ENCODE data around the gene LINGO3. TPM values are rescaled to one million over a fixed set of nuclear protein-coding genes. Genes with fewer than 3 reads are reported as not detected.
A peak's percentile ranks its signal among the peaks of the same experiment; 100 is the strongest.

Gene LINGO3
- total and polyA plus RNA-seq, 7 experiments from 2014 or later: 0.27 to 12.9 (median 1.3) TPM

DNA sequence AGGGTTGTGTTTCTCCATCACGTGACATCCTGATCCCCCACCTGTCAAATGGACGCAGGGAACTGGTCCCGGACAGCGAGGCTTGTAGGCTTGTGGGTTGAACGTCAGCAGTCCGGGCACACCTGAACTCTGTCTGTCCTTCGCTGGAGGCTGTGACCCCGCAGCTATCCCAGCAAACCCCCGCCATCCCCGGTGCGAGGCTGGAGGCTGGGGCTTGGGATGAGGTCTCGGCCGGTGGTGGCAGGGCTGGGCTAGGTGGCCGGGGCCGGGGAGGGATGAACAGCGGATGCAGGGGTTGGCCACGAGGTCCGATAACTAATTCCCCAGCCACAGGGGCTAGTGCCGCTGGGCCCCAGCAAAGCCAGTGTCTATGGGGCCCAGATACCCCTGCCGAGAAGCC lies 11.6 kb upstream of the LINGO3 start:
- no peaks in the 10 kb centered on the region for H3K4me1 ChIP-seq (ENCODE audit: control insufficient read depth in 2 of 2, insufficient read depth in 2 of 2, low read length in 2 of 2)
- H3K27ac ChIP-seq (ENCODE audit: low read depth, low read length): no peak overlapping the region
- no peak for DNase-seq
- peaks cover 0 to 36% (median 0%) of the 10 kb centered on the region in 3 experiments for H3K36me3 ChIP-seq (ENCODE audit: control insufficient read depth in 2 of 3, insufficient read depth in 3 of 3, low read length in 3 of 3)
- no peaks in the 10 kb centered on the region for H3K27me3 ChIP-seq (ENCODE audit: control insufficient read depth in 2 of 2, insufficient read depth in 2 of 2, low read length in 2 of 2)
- CTCF ChIA-PET: no interaction called here
- no peak overlapping the region for H3K4me3 ChIP-seq (ENCODE audit: low read length)
- H3K27ac Mint-ChIP-seq: no peak overlapping the region
- H3K36me3 Mint-ChIP-seq: peaks cover 4 to 10% (median 10%) of the 10 kb centered on the region in 5 donors
- ATAC-seq: no peak
- peaks cover 0 to 6% (median 2%) of the 10 kb centered on the region in 7 donors for H3K4me1 Mint-ChIP-seq
- peaks cover 6 to 16% (median 8%) of the 10 kb centered on the region in 11 donors for H3K9me3 Mint-ChIP-seq
- POLR2A ChIA-PET: interaction anchor here (0.5 to 1.5 kb wide), 3 partner anchors 32 to 423 kb away, joined by 3 to 5 read pairs (median 4); no protein-coding TSS in a partner anchor
- intact Hi-C loops (cut with micrococcal nuclease): loop anchor here in 1 of 2 donors (5.0 kb wide), 1 partner anchor 162 kb away; no protein-coding TSS in a partner anchor
- H3K4me3 Mint-ChIP-seq: no peak overlapping the region
- H3K27me3 Mint-ChIP-seq: peaks cover 5 to 10% (median 7%) of the 10 kb centered on the region in 5 donors
- H3K9me3 ChIP-seq (ENCODE audit: control insufficient read depth in 2 of 3, low read length in 3 of 3): peaks cover 0 to 12% (median 5%) of the 10 kb centered on the region in 3 experiments

DNA sequence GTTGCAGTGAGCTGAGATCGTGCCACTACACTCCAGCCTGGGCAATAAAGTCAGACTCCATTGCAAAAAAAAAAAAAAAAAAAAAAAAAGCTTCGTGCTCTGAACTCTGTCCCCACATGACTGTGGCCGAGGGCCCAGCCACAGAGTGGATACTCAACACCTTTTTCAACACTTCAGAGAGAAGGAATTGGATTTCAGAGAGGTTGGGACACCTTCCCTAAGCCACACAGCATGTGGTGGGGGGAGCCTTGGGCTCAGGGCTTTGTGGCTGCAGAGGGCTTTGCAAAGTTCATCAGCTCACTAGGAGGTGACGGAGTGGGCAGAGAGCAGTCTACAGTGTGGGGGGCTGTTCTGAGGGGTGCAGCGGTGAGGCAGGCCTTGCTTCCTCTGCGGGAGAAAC lies 11.0 kb upstream of the LINGO3 start:
- H3K36me3 ChIP-seq (ENCODE audit: control insufficient read depth in 2 of 3, insufficient read depth in 3 of 3, low read length in 3 of 3): peaks cover 0 to 29% (median 0%) of the 10 kb centered on the region in 3 experiments
- DNase-seq: no peak
- H3K27me3 Mint-ChIP-seq: peaks cover 7 to 14% (median 9%) of the 10 kb centered on the region in 5 donors
- ChIA-PET CTCF (interaction anchor here (0.6 kb wide), 1 partner anchor 201 kb away, joined by 3 read pairs; no protein-coding TSS in a partner anchor), POLR2A (interaction anchor here (1.5 kb wide), 1 partner anchor 31 kb away, joined by 3 read pairs; no protein-coding TSS in a partner anchor)
- H3K4me1 Mint-ChIP-seq: peaks cover 0 to 6% (median 0%) of the 10 kb centered on the region in 7 donors
- peaks cover 6 to 21% (median 9%) of the 10 kb centered on the region in 11 donors for H3K9me3 Mint-ChIP-seq
- peak overlapping the region in 1 of 9 donors; percentile 43 for H3K27ac Mint-ChIP-seq
- H3K4me1 ChIP-seq (ENCODE audit: control insufficient read depth in 2 of 2, insufficient read depth in 2 of 2, low read length in 2 of 2): no peaks in the 10 kb centered on the region
- H3K4me3 Mint-ChIP-seq: no peak overlapping the region
- no peak overlapping the region for H3K27ac ChIP-seq (ENCODE audit: low read depth, low read length)
- no peaks in the 10 kb centered on the region for H3K27me3 ChIP-seq (ENCODE audit: control insufficient read depth in 2 of 2, insufficient read depth in 2 of 2, low read length in 2 of 2)
- ATAC-seq: no peak
- peaks cover 0 to 13% (median 5%) of the 10 kb centered on the region in 3 experiments for H3K9me3 ChIP-seq (ENCODE audit: control insufficient read depth in 2 of 3, low read length in 3 of 3)
- intact Hi-C loops (cut with micrococcal nuclease): loop anchor here in 1 of 2 donors (5.0 kb wide), 1 partner anchor 162 kb away; no protein-coding TSS in a partner anchor
- H3K36me3 Mint-ChIP-seq: peaks cover 4 to 12% (median 10%) of the 10 kb centered on the region in 5 donors
- no peak overlapping the region for H3K4me3 ChIP-seq (ENCODE audit: low read length)

DNA sequence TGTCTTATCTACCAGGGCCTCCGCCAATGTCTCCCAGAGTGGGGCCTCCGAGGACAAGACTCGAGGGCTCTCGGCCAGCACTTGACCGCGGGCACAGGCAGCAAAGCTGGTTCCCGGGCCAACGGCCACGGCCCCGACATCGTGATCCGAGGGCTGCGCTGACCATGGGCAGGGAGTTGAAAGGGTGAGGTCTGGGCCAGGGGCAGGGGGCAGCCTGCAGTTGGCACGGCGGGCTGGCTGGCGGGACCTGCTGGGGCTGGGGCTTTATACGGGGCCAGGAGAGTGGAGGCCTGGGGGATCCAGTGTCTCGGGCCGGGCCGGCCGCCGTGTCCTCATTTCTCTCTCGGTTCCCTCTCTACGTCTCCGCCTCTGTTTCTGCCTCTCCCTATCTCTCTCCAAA lies 9.8 kb upstream of the LINGO3 start:
- H3K4me1 Mint-ChIP-seq: peaks cover 0 to 6% (median 0%) of the 10 kb centered on the region in 7 donors
- no peak for ATAC-seq
- H3K27ac Mint-ChIP-seq: no peak overlapping the region
- Histone ChIP-seq H3K9me3 (ENCODE audit: control insufficient read depth in 2 of 3, low read length in 3 of 3) (peaks cover 0 to 13% (median 5%) of the 10 kb centered on the region in 3 experiments), H3K27me3 (ENCODE audit: control insufficient read depth in 2 of 2, insufficient read depth in 2 of 2, low read length in 2 of 2) (peaks cover 0 to 5% of the 10 kb centered on the region in 2 donors), H3K4me1 (ENCODE audit: control insufficient read depth in 2 of 2, insufficient read depth in 2 of 2, low read length in 2 of 2) (no peaks in the 10 kb centered on the region), H3K4me3 (ENCODE audit: low read length) (no peak overlapping the region), H3K27ac (ENCODE audit: low read depth, low read length) (no peak overlapping the region), H3K36me3 (ENCODE audit: control insufficient read depth in 2 of 3, insufficient read depth in 3 of 3, low read length in 3 of 3) (peaks cover 0 to 19% (median 0%) of the 10 kb centered on the region in 3 experiments)
- peaks cover 4 to 12% (median 10%) of the 10 kb centered on the region in 5 donors for H3K36me3 Mint-ChIP-seq
- intact Hi-C loops (cut with micrococcal nuclease): loop anchor here in 1 of 2 donors (5.0 kb wide), 1 partner anchor 160 kb away; no protein-coding TSS in a partner anchor
- no peak for DNase-seq
- H3K27me3 Mint-ChIP-seq: peaks cover 17 to 25% (median 18%) of the 10 kb centered on the region in 5 donors
- H3K4me3 Mint-ChIP-seq: no peak overlapping the region
- POLR2A ChIA-PET: interaction anchor here (1.5 kb wide), 1 partner anchor 30 kb away, joined by 3 read pairs; no protein-coding TSS in a partner anchor
- peaks cover 6 to 25% (median 9%) of the 10 kb centered on the region in 11 donors for H3K9me3 Mint-ChIP-seq
- CTCF ChIA-PET: no interaction called here

DNA sequence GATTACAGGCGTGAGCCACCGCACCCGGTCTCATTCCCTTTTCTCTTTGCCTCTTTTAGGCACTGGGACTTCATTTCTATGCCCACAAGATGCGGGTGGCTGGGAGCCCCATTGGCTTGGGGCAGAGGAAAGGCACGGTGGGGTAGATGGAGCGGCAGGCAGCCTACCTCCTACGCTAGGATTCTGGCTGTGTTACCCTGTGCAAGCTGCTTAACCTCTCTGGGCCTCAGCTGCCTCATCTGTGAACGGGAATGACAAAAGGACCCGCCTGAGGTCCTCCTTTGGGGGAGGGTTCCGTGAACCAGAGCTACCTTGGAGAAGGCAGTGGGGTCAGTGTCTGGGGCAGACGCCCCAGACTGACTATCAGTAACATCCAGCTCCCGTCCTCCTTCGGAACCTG lies 9.3 kb upstream of the LINGO3 start:
- ATAC-seq (no peak), DNase-seq (no peak)
- Mint-ChIP-seq H3K36me3 (peaks cover 4 to 12% (median 10%) of the 10 kb centered on the region in 5 donors), H3K4me1 (peaks cover 0 to 6% (median 0%) of the 10 kb centered on the region in 7 donors), H3K27ac (no peak overlapping the region), H3K4me3 (no peak overlapping the region), H3K9me3 (peaks cover 6 to 25% (median 9%) of the 10 kb centered on the region in 11 donors), H3K27me3 (peaks cover 17 to 25% (median 19%) of the 10 kb centered on the region in 5 donors)
- Histone ChIP-seq H3K4me1 (ENCODE audit: control insufficient read depth in 2 of 2, insufficient read depth in 2 of 2, low read length in 2 of 2) (no peaks in the 10 kb centered on the region), H3K4me3 (ENCODE audit: low read length) (no peak overlapping the region), H3K36me3 (ENCODE audit: control insufficient read depth in 2 of 3, insufficient read depth in 3 of 3, low read length in 3 of 3) (peaks cover 0 to 14% (median 0%) of the 10 kb centered on the region in 3 experiments), H3K9me3 (ENCODE audit: control insufficient read depth in 2 of 3, low read length in 3 of 3) (peaks cover 0 to 13% (median 5%) of the 10 kb centered on the region in 3 experiments), H3K27me3 (ENCODE audit: control insufficient read depth in 2 of 2, insufficient read depth in 2 of 2, low read length in 2 of 2) (peaks cover 0 to 5% of the 10 kb centered on the region in 2 donors), H3K27ac (ENCODE audit: low read depth, low read length) (no peak overlapping the region)
- POLR2A ChIA-PET: no interaction called here
- intact Hi-C loops (cut with micrococcal nuclease): loop anchor here in 1 of 2 donors (5.0 kb wide), 1 partner anchor 160 kb away; no protein-coding TSS in a partner anchor
- CTCF ChIA-PET: no interaction called here

DNA sequence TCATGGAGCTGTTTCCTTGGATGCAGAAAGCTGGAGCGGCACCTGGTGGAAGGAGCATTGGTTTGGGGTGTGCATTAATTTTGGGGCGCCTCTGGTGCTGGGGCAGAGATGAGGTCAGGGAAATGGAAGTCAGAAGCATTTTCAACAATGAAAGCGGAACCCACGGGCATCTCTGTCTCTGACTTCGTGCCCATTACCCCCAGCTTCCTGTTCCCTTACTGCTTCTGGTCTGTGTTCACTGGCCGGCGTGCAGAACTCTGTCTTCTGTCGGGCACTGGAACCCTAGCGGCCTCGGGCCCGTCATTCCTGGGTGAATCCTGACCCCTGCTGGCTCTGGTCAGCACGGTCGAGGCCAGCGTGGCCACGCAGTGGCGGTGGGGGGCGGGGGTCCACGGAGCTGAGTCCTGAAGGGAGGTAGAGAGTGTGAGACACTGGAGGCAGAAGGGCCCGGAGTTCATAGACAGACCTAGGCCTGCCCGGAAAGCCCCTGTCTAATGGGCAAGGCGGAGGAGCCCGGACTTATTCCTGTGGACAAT lies 7.9 kb upstream of the LINGO3 start:
- no peak overlapping the region for H3K4me3 Mint-ChIP-seq
- Histone ChIP-seq H3K4me1 (ENCODE audit: control insufficient read depth in 2 of 2, insufficient read depth in 2 of 2, low read length in 2 of 2) (no peaks in the 10 kb centered on the region), H3K27ac (ENCODE audit: low read depth, low read length) (no peak overlapping the region), H3K27me3 (ENCODE audit: control insufficient read depth in 2 of 2, insufficient read depth in 2 of 2, low read length in 2 of 2) (peaks cover 0 to 5% of the 10 kb centered on the region in 2 donors), H3K4me3 (ENCODE audit: low read length) (no peak overlapping the region), H3K9me3 (ENCODE audit: control insufficient read depth in 2 of 3, low read length in 3 of 3) (peaks cover 0 to 13% (median 5%) of the 10 kb centered on the region in 3 experiments), H3K36me3 (ENCODE audit: control insufficient read depth in 2 of 3, insufficient read depth in 3 of 3, low read length in 3 of 3) (peaks cover 0 to 1% (median 0%) of the 10 kb centered on the region in 3 experiments)
- H3K4me1 Mint-ChIP-seq: peaks cover 0 to 6% (median 0%) of the 10 kb centered on the region in 7 donors
- ATAC-seq (peak; percentile 88), DNase-seq (peak in 1 of 9 donors; percentile 29)
- H3K36me3 Mint-ChIP-seq: peaks cover 4 to 12% (median 10%) of the 10 kb centered on the region in 5 donors
- H3K9me3 Mint-ChIP-seq: peaks cover 6 to 25% (median 9%) of the 10 kb centered on the region in 11 donors
- H3K27me3 Mint-ChIP-seq: peaks cover 17 to 26% (median 25%) of the 10 kb centered on the region in 5 donors
- POLR2A ChIA-PET: interaction anchor here (0.8 to 1.5 kb wide), 4 partner anchors 15 to 82 kb away, joined by 3 read pairs; no protein-coding TSS in a partner anchor
- intact Hi-C loops (cut with micrococcal nuclease): loop anchor here in 1 of 2 donors (1.0 to 5.0 kb wide), 2 partner anchors 41 to 159 kb away; no protein-coding TSS in a partner anchor
- H3K27ac Mint-ChIP-seq: no peak overlapping the region
- CTCF ChIA-PET: interaction anchor here (0.8 to 1.0 kb wide), 2 partner anchors 42 to 78 kb away, joined by 3 read pairs; no protein-coding TSS in a partner anchor

GRCh38 chr19:2315121-2315817 lies 7.3 kb upstream of the LINGO3 start:
- Mint-ChIP-seq H3K4me1 (peaks cover 0 to 6% (median 0%) of the 10 kb centered on the region in 7 donors), H3K9me3 (peaks cover 6 to 25% (median 9%) of the 10 kb centered on the region in 11 donors), H3K36me3 (peaks cover 4 to 12% (median 10%) of the 10 kb centered on the region in 5 donors), H3K27ac (peak overlapping the region in 1 of 9 donors; percentile 28), H3K27me3 (peaks cover 18 to 31% (median 30%) of the 10 kb centered on the region in 5 donors), H3K4me3 (no peak overlapping the region)
- H3K4me1 ChIP-seq (ENCODE audit: control insufficient read depth in 2 of 2, insufficient read depth in 2 of 2, low read length in 2 of 2): no peaks in the 10 kb centered on the region
- peaks cover 0 to 13% (median 5%) of the 10 kb centered on the region in 3 experiments for H3K9me3 ChIP-seq (ENCODE audit: control insufficient read depth in 2 of 3, low read length in 3 of 3)
- intact Hi-C loops (cut with micrococcal nuclease): loop anchor here in 1 of 2 donors (5.0 kb wide), 1 partner anchor 158 kb away; no protein-coding TSS in a partner anchor
- POLR2A ChIA-PET: interaction anchor here (0.6 to 1.5 kb wide), 6 partner anchors 12 to 231 kb away, joined by 3 to 4 read pairs (median 3); no protein-coding TSS in a partner anchor
- CTCF ChIA-PET: no interaction called here
- H3K27ac ChIP-seq (ENCODE audit: low read depth, low read length): no peak overlapping the region
- H3K27me3 ChIP-seq (ENCODE audit: control insufficient read depth in 2 of 2, insufficient read depth in 2 of 2, low read length in 2 of 2): peaks cover 0 to 5% of the 10 kb centered on the region in 2 donors
- no peaks in the 10 kb centered on the region for H3K36me3 ChIP-seq (ENCODE audit: control insufficient read depth in 2 of 3, insufficient read depth in 3 of 3, low read length in 3 of 3)
- ATAC-seq (no peak), DNase-seq (no peak)
- H3K4me3 ChIP-seq (ENCODE audit: low read length): no peak overlapping the region
